ENCODE measurements around the gene ZNF652. TPM values are rescaled to one million over a fixed set of nuclear protein-coding genes. Genes with fewer than 3 reads are reported as not detected.
"Not testable (repeated sequence)": the region's sequence is repeated elsewhere in the genome, so short reads cannot be mapped to it uniquely, and the experiment has no call there.

The ZNF652 gene
- 17.8 and 21.9 TPM in 2 replicates for polyA plus RNA-seq (2014; cell fraction: cytosol; rRNA removed)
- polyA plus RNA-seq (2014; cell fraction: nucleus; rRNA removed) = 11.5 and 22.1 TPM in 2 replicates

- peak; percentile 94 for DNase-seq (ENCODE audit: low spot score)
Observed at GRCh38 chr17:49361902-49362722, at the start of gene ZNF652. ZNF652 (minus strand) TSS chr17:49362250; CDS start chr17:49317725, 44,525 bp downstream.

DNA sequence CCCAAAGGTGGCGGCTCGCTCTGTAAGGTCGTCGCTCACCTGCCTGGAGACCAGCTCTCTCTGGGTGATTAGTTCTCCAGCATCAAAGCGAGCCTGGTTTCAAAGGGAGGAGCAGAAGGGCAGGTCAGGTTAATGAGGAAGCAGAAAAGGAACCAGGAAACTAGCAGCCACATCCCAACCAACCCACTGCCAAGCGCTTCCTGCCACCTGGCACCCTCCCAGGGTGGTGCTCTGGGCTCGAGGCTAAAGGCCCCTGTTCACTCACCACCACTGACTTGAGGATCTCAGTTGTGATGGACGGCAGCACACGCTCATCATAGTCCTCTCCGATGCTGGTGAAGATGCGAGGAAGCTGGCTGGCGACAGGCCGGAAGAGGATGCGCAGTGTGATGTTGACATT is 47.0 kb upstream of the ZNF652 start:
- no peak for DNase-seq (ENCODE audit: low spot score)

GRCh38 chr17:49407981-49408501 is 46.0 kb upstream of the ZNF652 start:
- DNase-seq (ENCODE audit: low spot score) = peak; percentile 73

GRCh38 chr17:49407086-49407485 is 45.0 kb upstream of the ZNF652 start:
- DNase-seq (ENCODE audit: low spot score) = no peak

DNA sequence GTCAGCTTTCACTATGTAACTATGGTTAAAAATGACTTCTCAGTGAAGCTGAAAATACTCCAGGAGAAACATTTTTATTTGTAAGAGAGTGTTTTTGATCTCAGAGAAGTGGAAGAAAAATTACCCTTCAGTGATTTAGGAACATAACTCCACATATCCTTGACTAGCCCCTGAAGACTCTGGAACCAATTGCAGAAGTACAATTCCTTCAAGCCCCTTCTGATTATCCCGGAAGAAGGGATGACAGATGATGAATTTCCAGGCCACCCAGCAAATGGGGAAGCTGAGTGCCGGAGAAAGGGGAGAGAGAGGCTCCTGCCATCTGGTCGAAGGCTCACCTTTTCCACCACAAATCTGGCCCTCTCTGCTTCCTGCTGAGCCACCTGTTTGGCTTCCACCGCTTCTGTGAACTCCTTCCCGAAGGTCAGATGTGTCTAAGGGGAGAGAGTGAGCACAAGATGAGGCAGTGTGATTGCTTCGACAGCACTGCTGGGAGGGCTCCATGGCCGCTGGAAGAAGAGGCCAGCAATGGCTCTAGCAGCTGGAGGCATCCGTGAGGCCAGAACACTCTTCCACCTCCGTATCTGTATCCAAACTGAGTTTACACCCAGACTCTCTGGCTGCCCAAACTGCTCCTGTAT is 44.5 kb upstream of the ZNF652 start:
- DNase-seq (ENCODE audit: low spot score) = no peak

DNA sequence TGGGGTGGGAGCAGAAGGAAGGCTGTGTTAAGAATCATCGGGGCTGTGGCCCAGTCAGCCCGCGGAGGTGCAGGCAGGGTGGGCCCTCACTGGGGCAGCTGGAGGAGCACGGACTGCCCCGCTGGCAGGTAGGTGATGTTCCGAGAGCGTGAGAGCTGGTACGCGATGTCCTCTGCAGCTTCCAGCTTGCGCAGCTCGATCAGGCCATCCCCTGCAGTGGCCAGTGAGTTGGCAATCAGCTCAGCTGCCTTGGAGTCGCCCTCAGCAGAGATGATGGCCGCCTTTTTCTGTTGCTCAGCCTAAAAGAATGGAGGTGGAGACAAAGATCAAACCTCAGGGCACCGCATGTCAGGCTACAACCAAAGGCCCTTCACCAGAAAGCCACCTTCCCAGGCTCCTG is 42.9 kb upstream of the ZNF652 start:
- no peak for DNase-seq (ENCODE audit: low spot score)

DNA sequence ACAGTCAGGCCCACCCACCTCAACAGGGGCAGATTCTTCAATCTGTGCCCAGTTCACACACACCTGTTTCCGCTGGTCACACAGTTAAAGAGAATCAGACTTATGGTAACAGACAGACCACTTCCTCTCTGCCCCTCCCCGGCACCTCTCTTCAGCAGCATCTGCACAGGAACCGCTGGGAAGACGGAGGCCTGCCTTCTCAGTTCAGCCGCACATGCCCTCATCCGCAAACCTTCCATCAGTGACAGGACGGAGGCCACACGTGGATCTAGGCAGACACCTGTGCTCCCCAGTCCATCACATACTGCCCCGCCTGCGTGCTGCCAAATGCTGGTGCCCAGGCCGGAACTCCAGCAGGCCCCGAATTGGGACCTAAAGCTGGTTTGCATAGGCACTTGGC is 42.3 kb upstream of the ZNF652 start:
- no peak for DNase-seq (ENCODE audit: low spot score)

DNA sequence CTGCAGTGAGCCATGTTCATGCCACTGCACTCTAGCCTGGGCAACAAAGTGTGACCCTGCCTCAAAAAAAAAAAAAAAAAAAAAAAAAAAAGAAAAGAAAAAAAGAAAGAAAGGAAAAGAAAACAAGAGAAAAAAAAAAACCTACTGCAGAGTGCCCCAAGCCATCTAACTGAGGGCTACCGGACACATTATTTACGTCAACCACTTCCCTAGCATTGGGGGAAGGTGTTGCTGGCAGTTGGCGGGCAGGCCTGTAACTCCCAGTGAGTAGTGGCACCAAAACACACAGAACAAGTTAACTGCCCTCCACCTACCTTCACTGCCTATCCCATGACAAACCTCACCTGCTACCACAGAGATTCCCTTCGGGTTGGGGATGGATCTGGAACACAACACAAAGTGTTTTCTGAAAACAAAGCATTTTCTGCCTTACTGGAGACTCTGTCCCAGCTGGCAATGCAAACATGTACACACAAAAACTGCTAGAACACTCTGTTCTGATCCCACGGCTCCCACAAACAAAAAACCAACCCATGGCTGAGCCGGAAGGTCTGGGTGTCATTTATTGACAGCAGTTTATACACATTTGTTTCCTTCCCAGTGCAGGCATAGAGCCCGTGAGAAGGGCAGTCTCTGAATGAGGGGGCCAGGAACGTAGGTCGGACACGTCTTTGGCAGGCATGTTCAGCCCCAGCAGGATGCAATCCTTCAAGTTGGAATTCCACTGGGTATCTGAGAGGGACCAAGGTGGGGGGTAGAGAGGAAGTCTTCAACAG is 41.7 kb upstream of the ZNF652 start:
- no peak for DNase-seq (ENCODE audit: low spot score)

DNA sequence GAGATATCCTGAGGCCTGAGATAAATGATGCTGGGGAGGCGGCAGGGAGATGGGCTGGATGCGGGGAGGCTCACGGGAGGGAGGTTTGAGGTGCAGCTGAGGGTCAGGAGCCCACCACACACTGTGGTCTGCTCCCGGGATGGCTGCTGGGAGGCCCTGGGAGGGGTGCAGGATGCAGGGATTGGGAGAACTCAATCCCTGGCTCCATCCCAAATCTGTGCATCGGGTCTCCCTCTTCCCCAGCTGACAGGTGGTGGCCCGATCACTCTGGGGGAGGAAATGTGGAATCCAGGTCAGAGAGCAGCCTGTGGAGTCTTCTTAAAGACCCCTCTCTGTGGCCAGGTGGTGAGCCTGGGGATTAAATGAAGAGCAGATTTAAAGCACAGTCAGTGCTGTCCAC is 40.7 kb upstream of the ZNF652 start:
- no peak for DNase-seq (ENCODE audit: low spot score)

DNA sequence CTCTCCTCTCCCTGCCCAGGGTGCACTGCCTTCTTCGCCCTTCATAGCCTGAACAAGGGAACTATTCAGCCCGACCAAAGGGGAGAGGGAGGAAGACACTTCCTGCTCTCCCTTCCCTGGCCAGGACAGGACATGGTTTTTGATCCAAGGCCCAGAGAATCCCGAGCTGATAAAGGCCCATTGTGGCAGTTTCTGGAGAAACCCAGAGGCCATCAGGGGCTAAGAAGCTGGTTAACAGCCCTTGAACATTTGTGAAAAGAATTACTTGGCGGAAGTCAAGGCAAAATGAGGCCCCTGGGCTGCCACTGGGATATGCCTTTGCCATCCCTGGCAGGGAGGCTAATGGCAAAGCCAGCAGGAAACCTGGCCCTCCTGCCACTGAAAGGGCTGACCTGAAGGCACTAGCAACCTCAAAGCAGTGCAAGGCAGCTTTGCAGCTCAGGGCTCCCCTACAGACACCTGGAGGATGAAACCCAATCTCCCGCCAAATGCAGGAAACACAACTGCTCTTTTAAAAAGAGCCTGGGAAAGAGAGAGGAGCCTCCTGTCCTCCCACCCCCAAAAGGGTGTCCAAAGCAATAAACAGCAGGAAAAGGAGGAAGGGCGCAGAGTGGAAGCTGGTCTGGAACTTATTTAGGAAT is 40.0 kb upstream of the ZNF652 start:
- no peak for DNase-seq (ENCODE audit: low spot score)

DNA sequence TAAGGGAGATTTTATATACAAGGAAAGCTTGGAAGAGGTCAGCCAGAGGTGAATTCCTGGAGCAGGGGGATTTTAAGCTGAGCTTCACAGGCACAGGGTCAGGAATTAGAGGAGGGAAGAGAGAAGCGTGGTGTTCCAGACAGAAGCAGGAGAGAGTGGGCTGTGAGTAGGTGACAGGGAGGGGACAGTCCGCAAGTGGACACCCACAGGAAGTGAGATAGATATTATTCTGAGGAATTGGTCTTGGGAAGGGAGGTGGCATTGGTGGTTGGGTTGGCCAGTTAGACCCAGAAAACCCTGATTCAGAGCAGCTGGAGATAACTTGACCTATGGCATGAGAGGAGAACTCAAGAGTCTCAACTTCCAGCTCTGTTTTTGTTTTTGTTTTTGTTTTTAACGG is 37.9 kb upstream of the ZNF652 start:
- no peak for DNase-seq (ENCODE audit: low spot score)

DNA sequence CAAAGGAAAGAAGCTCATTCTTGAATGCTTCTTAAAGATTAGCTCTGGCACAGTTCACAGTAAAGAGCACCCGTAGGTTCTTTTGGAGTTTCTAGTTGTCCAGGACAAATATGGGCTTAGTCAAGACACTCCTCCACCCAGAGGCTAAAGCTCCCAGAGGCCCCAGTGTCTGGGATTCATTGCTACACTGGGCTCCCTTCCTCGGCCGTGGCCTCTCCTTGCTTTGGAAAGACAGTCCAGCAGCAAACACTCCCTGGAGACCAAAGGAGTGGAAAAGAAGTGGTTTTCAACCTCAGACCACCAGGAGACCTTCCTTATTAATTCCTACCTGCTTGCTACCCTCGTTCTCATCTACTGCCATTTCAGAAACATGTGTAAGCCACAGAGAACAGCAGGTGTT is 35.5 kb upstream of the ZNF652 start:
- no peak for DNase-seq (ENCODE audit: low spot score)

DNA sequence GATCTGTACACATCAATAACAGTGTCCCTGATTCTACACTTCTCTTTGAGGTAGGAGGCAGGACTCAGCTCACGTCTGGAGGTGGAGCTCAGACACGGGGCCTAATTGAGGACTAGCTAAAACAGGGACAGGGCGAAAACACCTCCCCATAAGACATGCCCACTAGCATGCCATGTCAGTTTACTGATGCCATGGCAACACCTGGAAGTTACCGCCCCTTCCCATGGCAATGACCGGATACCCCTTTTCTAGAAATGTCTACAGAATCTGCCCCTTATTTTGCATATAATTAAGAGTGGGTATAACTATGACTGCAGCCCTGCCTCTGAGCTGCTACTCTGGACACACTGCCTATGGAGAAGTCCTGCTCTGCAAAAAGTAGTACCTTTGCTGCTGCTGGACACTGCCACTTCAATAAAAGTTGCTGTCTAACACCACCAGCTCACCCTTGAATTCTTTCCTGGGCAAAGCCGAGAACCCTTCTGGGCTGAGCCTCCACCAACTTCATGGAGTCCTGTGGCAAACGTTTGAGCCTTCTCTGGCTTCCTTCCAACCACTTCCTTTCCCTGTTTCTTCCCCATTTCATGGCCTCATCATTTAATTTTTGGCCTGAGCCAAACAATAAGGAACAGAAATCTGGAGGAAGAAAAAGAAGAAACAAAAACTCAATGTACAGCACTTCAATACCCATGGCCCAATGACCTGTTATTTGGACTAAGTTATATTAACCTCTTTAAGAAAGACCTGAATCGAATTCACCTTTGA is 31.6 kb upstream of the ZNF652 start:
- no peak for DNase-seq (ENCODE audit: low spot score)

GRCh38 chr17:49390548-49391324 is 28.7 kb upstream of the ZNF652 start:
- DNase-seq (ENCODE audit: low spot score) = no peak

- not testable (repeated sequence) for DNase-seq (ENCODE audit: low spot score)
Observed at GRCh38 chr17:49389514-49390347, 27.7 kb upstream of the ZNF652 start.

- no peak for DNase-seq (ENCODE audit: low spot score)
Observed at GRCh38 chr17:49388692-49389513, 26.9 kb upstream of the ZNF652 start.

GRCh38 chr17:49388290-49388640 is 26.2 kb upstream of the ZNF652 start:
- DNase-seq (ENCODE audit: low spot score) = no peak
